KMS-11 (cell line): ENCODE data around the gene NUP88.

Source experiments
- H2AFZ ChIP-seq: fragments of 200-600 bp; sonication (generic); 2 replicates; pipeline ENCODE4 v1.6.1; 2016; ENCODE audit warnings: antibody characterized with exemption, mixed run types, low read depth
- H3K27ac ChIP-seq: fragments of 200-600 bp; sonication (generic); 2 replicates; pipeline ENCODE4 v1.6.1; 2016; ENCODE audit warnings: mild to moderate bottlenecking, mixed run types
- H3K27me3 ChIP-seq: fragments of 200-600 bp; sonication (generic); 2 replicates; pipeline ENCODE4 v1.6.1; 2017; ENCODE audit warnings: mild to moderate bottlenecking, low read depth, mixed run types, moderate library complexity; ENCODE audit not compliant: insufficient read depth
- H3K36me3 ChIP-seq: fragments of 200-600 bp; sonication (generic); 2 replicates; pipeline ENCODE4 v1.6.1; 2017; ENCODE audit warnings: mild to moderate bottlenecking, mixed run types; ENCODE audit not compliant: insufficient read depth
- H3K4me1 ChIP-seq: fragments of 200-600 bp; sonication (generic); 2 replicates; pipeline ENCODE4 v1.6.1; 2016; ENCODE audit warnings: mild to moderate bottlenecking, low read depth, mixed run types; ENCODE audit not compliant: poor library complexity, severe bottlenecking
- H3K4me2 ChIP-seq: fragments of 200-600 bp; sonication (generic); 2 replicates; pipeline ENCODE4 v1.7.0; 2016; ENCODE audit warnings: mild to moderate bottlenecking, mixed run types
- H3K4me3 ChIP-seq: fragments of 200-600 bp; sonication (generic); IDR thresholded peaks from 2 replicates; pipeline ENCODE4 v1.6.1; 2017; ENCODE audit warnings: low read depth, low read length, mixed read lengths; ENCODE audit not compliant: insufficient read depth
- H3K79me2 ChIP-seq: fragments of 200-600 bp; sonication (generic); 2 replicates; pipeline ENCODE4 v1.6.1; 2016; ENCODE audit warnings: low read depth, mixed run types; ENCODE audit not compliant: insufficient read depth
- H3K9ac ChIP-seq: fragments of 200-600 bp; sonication (generic); 2 replicates; pipeline ENCODE4 v1.6.1; 2016; ENCODE audit warnings: mild to moderate bottlenecking, mixed run types
- H4K20me1 ChIP-seq: fragments of 200-600 bp; sonication (generic); 2 replicates; pipeline ENCODE4 v1.6.1; 2016; ENCODE audit warnings: mild to moderate bottlenecking, mixed run types; ENCODE audit not compliant: insufficient read depth
- TF ChIP-seq, protein P1 (sequence below): fragments of 200-600 bp; sonication (generic); conservative IDR thresholded peaks from 2 replicates; pipeline ENCODE4 v1.6.1; 2017; ENCODE audit warnings: low read depth, mild to moderate bottlenecking, antibody characterized with exemption, low read length, moderate library complexity, mixed read lengths

The NUP88 gene

DNA sequence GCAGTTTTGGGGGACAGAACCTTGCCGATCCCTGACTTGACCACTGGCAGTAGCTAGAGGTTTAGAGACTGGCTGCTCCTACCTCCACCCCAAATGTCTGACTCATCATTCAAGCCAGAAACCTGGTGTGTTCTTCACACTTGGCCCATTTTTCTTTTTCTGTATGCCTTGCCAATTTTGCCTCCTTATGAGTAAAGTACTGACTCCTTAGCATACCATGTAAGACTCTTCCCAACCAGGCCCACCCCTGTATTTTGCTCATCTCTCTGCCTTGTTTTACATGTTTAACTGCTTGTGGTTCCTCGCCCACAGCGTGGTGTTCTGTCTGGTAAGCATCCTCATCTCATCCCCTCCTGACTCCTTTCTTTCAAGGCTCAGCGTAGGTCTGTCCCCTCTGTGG, 37.9 kb downstream of the NUP88 start:
- Histone ChIP-seq H3K27ac (no peak overlapping the region), H3K4me3 (no peak overlapping the region), H4K20me1 (no peaks in the 10 kb centered on the region)

DNA sequence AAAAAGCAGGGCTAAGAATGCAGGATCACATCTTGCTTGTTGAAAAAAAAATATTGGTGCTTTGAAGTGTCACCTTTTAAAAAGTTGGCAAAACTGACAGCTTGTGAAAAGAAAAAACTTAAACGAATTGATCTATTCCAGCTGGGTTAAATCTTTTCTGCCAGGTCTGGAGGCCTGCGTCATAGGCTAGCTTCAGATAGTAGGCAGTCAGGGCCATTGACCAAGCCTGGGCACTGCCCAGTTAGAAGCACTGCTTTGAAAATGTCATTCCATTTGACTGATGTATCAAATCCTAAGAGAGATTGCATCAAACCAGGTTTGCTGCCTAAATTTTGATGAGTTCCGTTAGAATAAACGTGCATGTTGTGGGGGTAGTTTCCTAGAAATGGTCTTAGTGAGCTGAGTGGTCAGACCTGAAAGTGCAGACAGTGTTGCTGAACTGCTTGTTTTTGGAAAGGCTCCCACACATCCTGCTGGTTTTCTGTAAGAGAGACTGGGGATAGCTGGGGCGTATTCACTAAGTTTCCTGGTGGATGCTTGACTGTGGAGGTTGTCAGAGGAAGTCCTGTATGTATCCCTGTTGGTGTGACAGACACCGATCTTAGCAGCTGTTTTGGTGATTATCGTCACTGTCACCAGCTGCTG, 38.8 kb downstream of the NUP88 start:
- Histone ChIP-seq H3K36me3 (no peaks in the 10 kb centered on the region), H3K4me1 (no peaks in the 10 kb centered on the region), H3K9ac (no peak overlapping the region), H2AFZ (no peak overlapping the region), H3K79me2 (no peaks in the 10 kb centered on the region), H3K27ac (no peak overlapping the region), H3K27me3 (no peaks in the 10 kb centered on the region), H3K4me3 (no peak overlapping the region), H3K4me2 (no peak overlapping the region), H4K20me1 (no peaks in the 10 kb centered on the region)
- TF ChIP-seq, protein P1, sequence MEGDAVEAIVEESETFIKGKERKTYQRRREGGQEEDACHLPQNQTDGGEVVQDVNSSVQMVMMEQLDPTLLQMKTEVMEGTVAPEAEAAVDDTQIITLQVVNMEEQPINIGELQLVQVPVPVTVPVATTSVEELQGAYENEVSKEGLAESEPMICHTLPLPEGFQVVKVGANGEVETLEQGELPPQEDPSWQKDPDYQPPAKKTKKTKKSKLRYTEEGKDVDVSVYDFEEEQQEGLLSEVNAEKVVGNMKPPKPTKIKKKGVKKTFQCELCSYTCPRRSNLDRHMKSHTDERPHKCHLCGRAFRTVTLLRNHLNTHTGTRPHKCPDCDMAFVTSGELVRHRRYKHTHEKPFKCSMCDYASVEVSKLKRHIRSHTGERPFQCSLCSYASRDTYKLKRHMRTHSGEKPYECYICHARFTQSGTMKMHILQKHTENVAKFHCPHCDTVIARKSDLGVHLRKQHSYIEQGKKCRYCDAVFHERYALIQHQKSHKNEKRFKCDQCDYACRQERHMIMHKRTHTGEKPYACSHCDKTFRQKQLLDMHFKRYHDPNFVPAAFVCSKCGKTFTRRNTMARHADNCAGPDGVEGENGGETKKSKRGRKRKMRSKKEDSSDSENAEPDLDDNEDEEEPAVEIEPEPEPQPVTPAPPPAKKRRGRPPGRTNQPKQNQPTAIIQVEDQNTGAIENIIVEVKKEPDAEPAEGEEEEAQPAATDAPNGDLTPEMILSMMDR, result no peak

More for the DNA sequence above, 37.9 kb downstream of the NUP88 start:
- Histone ChIP-seq H2AFZ (no peak overlapping the region), H3K9ac (no peak overlapping the region), H3K4me2 (no peak overlapping the region), H3K4me1 (no peaks in the 10 kb centered on the region), H3K27me3 (no peaks in the 10 kb centered on the region), H3K79me2 (no peaks in the 10 kb centered on the region), H3K36me3 (no peaks in the 10 kb centered on the region)
- TF ChIP-seq, protein P1, result no peak

DNA sequence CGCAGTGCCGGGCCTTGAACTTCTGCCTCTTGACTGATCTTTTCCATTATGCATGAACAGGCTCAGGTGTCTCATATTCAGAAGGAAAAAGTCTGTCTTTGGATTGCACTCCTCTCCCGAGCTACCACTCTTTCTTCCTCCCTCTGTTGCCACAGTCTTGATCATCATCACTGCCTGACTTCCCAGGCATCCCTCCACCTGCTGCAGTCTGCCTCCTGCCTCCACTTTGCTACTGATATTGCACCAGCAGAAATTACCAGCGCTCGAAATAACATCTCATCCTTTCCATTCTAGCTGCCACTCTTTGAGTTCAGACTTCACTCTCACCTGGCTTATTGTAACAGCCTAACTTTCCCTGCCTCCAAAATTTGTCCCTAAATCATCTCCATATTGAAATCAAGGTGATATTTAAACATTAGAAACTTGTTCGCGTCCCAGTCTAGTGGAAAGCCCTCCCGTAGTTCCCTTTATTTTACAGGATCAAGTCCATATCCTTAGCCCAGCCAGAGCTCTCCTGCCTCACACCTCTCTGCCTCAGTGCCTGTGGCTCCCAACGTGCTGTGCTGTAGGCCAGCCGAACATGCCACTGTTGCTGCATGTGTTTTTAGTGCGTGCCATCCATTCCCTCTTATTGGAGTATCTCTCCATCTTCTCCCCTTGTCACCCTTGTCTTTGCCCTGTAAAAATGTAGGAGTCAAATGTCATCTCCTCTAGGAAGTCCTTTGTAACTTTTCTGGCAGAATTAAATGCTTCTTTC, 39.9 kb downstream of the NUP88 start:
- Histone ChIP-seq H3K27ac (no peak overlapping the region), H2AFZ (no peak overlapping the region), H3K4me1 (no peaks in the 10 kb centered on the region), H3K27me3 (no peaks in the 10 kb centered on the region), H3K9ac (no peak overlapping the region), H3K4me3 (no peak overlapping the region), H4K20me1 (no peaks in the 10 kb centered on the region), H3K36me3 (no peaks in the 10 kb centered on the region), H3K4me2 (no peak overlapping the region), H3K79me2 (no peaks in the 10 kb centered on the region)
- TF ChIP-seq, protein P1, result no peak

DNA sequence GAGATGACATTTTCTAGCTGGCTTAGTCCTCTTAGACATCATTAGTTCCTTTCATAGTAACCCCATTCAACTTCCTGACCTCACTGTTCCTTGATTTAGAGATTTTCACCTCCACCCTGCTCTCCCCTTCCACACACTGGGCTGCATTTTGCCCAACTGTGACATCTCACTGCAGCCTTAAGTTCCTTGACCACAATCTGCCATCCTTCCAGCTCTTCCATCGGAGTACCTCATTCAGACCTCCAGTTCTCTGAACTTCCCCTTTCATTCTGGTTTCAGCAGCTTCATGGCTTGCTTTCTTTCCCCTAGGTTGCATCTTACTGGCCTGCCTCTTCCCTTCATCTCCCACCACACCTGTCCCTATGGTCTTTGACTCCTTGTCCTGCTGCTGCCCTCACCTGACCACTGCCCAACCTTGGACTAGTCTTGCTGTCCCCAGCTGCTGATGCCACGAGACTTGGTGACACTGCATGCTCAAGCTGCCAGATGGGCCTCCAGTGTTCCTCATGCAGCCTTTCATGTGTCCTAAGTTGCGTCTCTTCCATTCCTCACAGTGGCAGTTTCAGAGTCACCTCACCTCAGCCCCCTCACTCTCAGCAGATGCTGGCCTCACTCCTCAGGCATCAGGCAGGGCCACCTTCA, 40.8 kb downstream of the NUP88 start:
- H2AFZ ChIP-seq, result no peak overlapping the region
- H3K27me3 ChIP-seq, result no peaks in the 10 kb centered on the region
- no peaks in the 10 kb centered on the region for H4K20me1 ChIP-seq
- H3K4me2 ChIP-seq, result no peak overlapping the region
- no peak overlapping the region for H3K27ac ChIP-seq
- no peak overlapping the region for H3K4me3 ChIP-seq
- H3K4me1 ChIP-seq, result peaks cover 3% of the 10 kb centered on the region
- no peak overlapping the region for H3K9ac ChIP-seq
- no peaks in the 10 kb centered on the region for H3K79me2 ChIP-seq
- TF ChIP-seq, protein P1, result no peak
- H3K36me3 ChIP-seq, result no peaks in the 10 kb centered on the region
